ENCODE results near the gene URGCP. TPM values are rescaled to one million over a fixed set of nuclear protein-coding genes. Genes with fewer than 3 reads are reported as not detected.

The URGCP gene
- total RNA-seq, 1 experiment from 2014 or later = 30.7 TPM

DNA sequence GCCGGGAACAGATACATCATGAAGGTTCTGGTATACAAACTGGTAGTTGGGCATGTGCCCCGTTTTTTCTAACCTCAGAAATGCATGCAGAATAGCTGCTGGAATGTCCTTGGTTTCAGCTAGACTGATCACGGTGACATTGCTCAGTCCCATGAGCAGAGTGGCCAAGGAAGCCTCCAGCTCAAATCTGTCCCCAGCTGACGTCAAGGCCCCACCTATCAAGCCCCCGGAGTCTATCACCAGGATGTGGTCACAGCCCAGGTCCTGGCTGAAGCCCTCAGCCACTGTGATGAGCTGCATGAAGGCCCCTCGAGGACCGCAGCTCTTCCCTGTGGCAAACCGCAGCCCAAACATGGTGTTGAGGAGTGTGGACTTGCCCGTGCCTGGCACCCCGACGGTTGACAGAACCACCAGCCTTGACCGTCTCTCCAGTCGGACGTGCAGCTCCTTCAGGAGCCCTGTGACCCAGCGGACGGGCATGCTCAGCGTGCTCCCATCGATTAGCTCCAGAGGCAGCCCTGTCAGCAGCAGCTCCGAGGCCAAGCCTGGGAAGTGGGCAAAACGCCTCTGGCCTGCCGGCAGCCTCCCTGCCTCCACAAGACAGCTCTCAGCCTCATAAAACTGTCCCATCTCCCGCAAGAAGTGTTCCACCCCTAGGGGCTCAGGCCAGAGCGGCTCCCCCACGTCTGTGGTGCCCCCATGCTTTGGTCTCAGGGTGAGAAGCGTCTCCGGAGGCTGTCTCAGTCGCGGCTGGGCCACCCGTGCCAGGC lies 29.2 kb downstream of the URGCP start:
- no peak overlapping the region for H2BK5ac ChIP-seq (ENCODE audit: insufficient read length, low read length)
- TF ChIP-seq, protein P1, sequence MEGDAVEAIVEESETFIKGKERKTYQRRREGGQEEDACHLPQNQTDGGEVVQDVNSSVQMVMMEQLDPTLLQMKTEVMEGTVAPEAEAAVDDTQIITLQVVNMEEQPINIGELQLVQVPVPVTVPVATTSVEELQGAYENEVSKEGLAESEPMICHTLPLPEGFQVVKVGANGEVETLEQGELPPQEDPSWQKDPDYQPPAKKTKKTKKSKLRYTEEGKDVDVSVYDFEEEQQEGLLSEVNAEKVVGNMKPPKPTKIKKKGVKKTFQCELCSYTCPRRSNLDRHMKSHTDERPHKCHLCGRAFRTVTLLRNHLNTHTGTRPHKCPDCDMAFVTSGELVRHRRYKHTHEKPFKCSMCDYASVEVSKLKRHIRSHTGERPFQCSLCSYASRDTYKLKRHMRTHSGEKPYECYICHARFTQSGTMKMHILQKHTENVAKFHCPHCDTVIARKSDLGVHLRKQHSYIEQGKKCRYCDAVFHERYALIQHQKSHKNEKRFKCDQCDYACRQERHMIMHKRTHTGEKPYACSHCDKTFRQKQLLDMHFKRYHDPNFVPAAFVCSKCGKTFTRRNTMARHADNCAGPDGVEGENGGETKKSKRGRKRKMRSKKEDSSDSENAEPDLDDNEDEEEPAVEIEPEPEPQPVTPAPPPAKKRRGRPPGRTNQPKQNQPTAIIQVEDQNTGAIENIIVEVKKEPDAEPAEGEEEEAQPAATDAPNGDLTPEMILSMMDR (conservative IDR thresholded peaks at IDR 0.05) = no peak
- no peaks in the 10 kb centered on the region for H3K9me3 ChIP-seq (ENCODE audit: control insufficient read depth, low read depth, low read length)
- H4K91ac ChIP-seq (ENCODE audit: insufficient read length, low read depth, low read length) = no peak overlapping the region
- no peak overlapping the region for H2BK120ac ChIP-seq (ENCODE audit: low read depth, low read length, poor library complexity, severe bottlenecking)
- no peaks in the 10 kb centered on the region for H3K27me3 ChIP-seq (ENCODE audit: insufficient read depth, low read length)
- H4K20me1 ChIP-seq (ENCODE audit: control insufficient read depth, insufficient read depth, insufficient read length) = no peaks in the 10 kb centered on the region
- WGBS (ENCODE audit: extremely low coverage, insufficient read length, low lambda C conversion rate) = no CpG with 5 or more reads among the region's 29 CpGs
- Mint-ChIP-seq H3K9me3 (no peaks in the 10 kb centered on the region), H3K27me3 (ENCODE audit: low read depth) (no peaks in the 10 kb centered on the region), H3K36me3 (ENCODE audit: insufficient read depth in 1 of 3, low read depth in 3 of 3) (peaks cover 10 to 60% (median 49%) of the 10 kb centered on the region in 3 experiments), H3K27ac (no peak overlapping the region; a peak in 1 of 7 replicates), H3K4me3 (no peak overlapping the region), H3K4me1 (peaks cover 18 to 30% of the 10 kb centered on the region in 2 experiments)
- no peak overlapping the region for H2BK12ac ChIP-seq (ENCODE audit: insufficient read length, low read depth, low read length)
- DNase-seq = no peak
- H2AK5ac ChIP-seq (ENCODE audit: insufficient read length, low read length) = no peak overlapping the region
- no peak overlapping the region for H4K8ac ChIP-seq (replicated peaks; ENCODE audit: insufficient read length, low read depth, low read length)
- H3K27ac ChIP-seq (ENCODE audit: insufficient read length, low read depth, low read length) = no peak overlapping the region
- no peak overlapping the region for H3K4ac ChIP-seq (ENCODE audit: low read depth, low read length)
- no peak overlapping the region for H2AFZ ChIP-seq (ENCODE audit: low read length)
- H2BK15ac ChIP-seq (ENCODE audit: low read depth, low read length) = no peak overlapping the region
- no peak overlapping the region for H3K23ac ChIP-seq (ENCODE audit: insufficient read length, low read depth, low read length)
- H3K23me2 ChIP-seq (ENCODE audit: insufficient read length, low read depth, low read length, poor library complexity, severe bottlenecking) = no peaks in the 10 kb centered on the region
- no peak overlapping the region for H3K14ac ChIP-seq (ENCODE audit: insufficient read depth, low read length)
- no peak overlapping the region for H3K18ac ChIP-seq (ENCODE audit: insufficient read length, low read depth, low read length)
- H3K79me1 ChIP-seq (ENCODE audit: insufficient read depth, low read depth, low read length, poor library complexity, severe bottlenecking) = no peaks in the 10 kb centered on the region
- H3K4me1 ChIP-seq (ENCODE audit: insufficient read depth, low read length) = peaks cover 4% of the 10 kb centered on the region; the same call in 1 of the 2 replicates
- no peak overlapping the region for H3K56ac ChIP-seq (ENCODE audit: insufficient read length, low read depth, low read length)
- H3K9ac ChIP-seq (ENCODE audit: extremely low read depth, insufficient read length, low read length) = no peak overlapping the region
- H4K5ac ChIP-seq (ENCODE audit: insufficient read length, low read depth, low read length) = no peak overlapping the region
- H3K4me2 ChIP-seq (ENCODE audit: insufficient read depth, insufficient read length, low read length) = no peak overlapping the region
- no peaks in the 10 kb centered on the region for H3K79me2 ChIP-seq (ENCODE audit: insufficient read depth, low read length)
- no peak overlapping the region for H2BK20ac ChIP-seq (ENCODE audit: low read depth, low read length, poor library complexity, severe bottlenecking)
- no peak overlapping the region for H3T11ph ChIP-seq (ENCODE audit: low read length)

Measured in H9 (cell line).